HG03469 (cell line): ENCODE measurements around the gene SSC5D.
"Not testable (repeated sequence)": the region's sequence is repeated elsewhere in the genome, so short reads cannot be mapped to it uniquely, and the experiment has no call there.

Experiments used
- ATAC-seq: cut with Tn5 transposase; IDR thresholded peaks from one replicate; pipeline ENCODE4 v1.9.1; 2021; ENCODE audit warnings: mild to moderate bottlenecking, moderate library complexity, moderate number of reproducible peaks; ENCODE audit not compliant: unreplicated experiment

Gene SSC5D

DNA sequence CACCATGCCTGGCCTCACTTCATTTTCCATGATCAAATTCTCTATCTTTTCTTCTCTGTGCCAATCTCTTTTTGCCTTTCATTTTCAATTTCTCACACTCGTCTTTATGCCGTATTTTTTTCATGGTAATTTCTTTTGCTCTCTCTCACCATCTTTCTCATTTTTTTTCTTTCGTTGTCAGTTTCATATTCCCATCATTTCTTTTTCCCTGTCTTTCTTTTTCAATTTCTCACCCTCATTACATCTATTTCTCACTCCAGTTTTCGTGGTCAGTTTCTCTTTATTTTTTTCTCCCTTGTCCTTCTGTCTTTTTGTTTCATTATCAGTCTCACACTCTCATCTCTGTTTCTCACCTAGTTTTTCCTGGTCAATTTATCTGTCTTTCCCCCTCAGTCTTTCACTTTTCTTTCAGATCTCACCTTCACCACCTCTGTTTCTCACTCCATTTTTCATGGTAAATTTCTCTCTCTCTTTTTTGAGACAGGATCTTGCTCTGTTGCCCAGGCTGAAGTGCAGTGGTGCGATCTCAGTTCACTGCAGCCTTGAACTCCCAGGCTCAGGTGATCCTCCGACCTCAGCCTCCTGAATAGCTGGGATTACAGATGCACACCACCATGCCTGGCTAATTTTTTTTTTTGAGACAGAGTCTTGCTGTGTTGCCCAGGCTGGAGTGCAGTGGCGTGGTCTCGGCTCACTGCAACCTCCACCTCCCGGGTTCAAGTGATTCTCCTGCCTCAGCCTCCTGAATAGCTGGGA is 14.1 kb downstream of the SSC5D start:
- no peak for ATAC-seq

GRCh38 chr19:55503157-55503501 is 14.9 kb downstream of the SSC5D start:
- no peak for ATAC-seq

DNA sequence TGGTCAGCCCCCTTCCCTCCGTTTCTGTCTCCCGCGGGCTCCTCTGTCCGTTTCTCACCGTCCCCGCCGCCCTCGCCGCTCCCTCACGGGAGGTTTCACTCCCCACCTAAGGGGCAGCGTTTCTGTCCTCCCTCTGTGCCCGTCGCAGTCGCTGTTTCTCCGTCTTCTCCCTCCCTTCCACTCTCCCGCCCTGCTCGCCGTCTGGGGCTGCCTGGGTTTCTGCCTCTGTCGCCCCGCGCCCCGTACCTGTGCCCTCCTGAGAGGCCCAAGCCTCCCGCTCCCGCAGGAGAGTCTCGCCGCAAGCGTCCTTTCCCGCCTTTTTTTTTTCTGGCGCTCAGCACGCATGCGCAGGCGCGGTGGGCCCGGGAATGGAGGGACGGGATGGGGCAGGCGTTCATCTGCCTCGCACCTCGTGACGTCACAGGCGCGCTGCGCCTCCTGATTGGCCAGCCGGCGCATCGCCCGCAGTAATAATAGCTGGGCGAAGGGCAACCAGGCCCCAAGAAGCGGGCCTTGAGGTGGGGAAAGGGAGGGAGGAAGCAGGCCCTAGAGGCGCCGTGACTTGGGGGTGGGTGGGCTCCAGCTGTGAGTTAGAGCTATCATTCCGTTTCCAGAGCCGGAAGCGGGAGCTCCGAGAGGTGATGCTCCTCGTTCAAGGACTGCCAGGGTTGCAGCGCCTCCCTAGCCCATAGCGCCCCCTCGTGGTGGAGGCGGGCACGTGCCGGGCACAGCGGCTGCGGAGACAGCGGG is 15.4 kb downstream of the SSC5D start:
- peak; percentile 88 for ATAC-seq

DNA sequence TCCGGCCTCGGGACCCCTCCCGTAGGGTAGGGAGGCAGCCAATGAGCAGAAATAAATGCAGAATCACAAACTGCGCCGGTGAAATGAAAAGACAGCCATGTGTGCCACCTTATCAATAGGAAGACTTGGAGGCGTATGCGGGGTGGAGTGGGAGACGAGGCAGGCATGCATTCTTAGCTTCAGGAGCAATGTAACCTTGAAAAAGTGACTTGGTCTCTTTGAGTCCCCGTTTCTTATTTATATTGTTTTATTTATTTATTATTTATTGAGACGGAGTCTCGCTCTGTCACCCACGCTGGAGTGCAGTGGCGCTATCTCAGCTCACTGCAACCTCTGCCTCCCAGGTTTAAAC is 16.0 kb downstream of the SSC5D start:
- no peak for ATAC-seq

- ATAC-seq: no peak
Measured at GRCh38 chr19:55504981-55505380, 16.7 kb downstream of the SSC5D start.

DNA sequence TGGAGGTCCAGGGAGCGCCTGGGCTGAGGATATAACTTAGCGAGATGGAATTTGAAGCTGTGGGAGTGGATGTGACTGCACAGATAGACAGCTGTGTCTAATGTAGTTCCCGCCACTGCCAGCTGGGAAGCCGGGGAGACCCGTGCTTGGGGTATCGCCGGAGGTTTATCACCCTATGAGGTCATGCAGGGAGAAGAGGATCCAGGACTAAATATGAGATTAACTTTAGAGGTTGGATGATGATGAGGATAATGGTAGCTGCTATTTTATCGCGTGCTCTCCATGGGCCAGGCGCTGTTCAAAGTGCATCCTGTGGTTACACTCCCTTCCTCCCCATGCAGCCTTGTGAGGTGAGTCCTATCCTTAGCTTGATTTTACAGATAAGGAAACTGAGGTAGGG is 19.9 kb downstream of the SSC5D start:
- ATAC-seq: no peak

DNA sequence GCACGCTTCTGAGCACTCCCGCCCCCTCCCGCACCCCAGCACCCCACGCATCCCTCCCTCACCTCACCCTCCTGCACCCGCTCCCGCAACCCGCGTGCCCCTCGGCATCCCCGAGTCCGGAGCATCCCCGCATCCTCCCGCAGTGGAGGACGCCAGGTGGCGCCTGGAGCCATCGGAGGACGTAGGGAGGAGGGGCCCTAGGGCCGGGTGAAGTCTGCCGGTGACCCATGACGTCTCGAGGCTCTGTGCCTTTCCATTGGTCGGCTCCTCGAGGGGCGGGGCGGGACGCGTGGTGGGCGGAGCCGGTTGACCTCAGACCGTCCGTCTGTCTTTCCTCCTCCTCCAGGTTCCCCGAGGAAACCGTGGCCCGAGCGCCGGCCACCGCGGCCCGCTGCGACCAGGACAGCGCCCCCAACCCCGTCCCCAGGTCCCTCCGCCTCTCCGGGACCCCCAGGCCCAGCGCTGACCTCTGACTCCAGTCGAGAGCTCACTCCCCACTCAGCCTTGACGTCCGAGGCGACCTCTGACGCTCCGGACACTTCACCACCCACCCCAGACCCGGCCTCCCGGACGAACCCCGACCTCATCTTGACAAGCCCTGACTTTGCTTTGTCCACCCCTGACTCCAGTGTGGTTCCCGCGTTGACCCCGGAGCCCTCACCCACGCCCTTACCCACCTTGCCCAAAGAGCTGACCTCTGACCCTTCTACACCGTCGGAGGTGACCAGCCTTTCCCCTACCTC is 28.8 kb downstream of the SSC5D start:
- ATAC-seq: peak; percentile 94

GRCh38 chr19:55519451-55520311 is 31.4 kb downstream of the SSC5D start:
- no peak for ATAC-seq

GRCh38 chr19:55520691-55521292 is 32.6 kb downstream of the SSC5D start:
- ATAC-seq: no peak

- ATAC-seq: no peak
Measured at GRCh38 chr19:55525289-55526101, 37.3 kb downstream of the SSC5D start.

DNA sequence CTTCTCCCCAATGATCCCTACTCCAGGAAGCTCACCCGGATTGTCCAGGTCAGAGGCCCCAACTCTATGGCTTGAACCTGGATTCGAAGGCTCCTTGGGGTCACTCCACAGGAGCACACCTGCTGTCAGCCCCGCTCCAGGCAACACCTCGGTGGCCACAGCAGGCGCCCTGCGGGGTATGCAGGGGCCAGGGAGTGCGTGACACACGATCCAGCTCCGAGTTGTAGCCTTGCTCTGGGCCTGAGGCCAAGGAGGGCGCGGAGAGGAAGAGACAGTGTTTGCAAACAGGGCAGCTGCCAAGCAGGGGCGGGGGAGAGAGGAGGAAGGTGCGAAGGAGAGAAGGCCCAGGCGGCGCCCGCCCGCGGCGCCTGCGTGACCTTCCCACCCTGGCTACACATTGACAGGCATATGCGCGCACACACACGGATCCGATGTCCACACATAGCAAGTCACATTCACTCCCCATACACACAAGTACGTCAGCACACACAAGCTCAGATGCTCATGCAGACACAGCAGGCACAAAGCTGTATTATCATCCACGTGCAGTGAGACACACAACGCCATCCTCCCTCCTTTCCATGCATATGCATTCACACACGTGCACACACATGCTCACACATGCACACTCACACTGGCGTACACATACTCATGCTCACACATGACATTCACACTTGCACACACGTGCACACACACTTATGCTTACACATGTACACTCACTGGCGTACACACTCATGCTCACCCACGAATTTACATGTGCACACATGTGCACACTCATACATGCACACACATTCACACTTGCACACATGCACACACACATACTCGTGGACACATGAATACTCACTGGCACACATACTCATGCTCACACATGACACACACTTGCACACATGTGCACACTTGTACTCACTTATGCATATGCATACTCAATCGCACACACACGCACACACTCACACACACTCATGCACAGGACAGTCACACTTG is 38.3 kb downstream of the SSC5D start:
- ATAC-seq: no peak

DNA sequence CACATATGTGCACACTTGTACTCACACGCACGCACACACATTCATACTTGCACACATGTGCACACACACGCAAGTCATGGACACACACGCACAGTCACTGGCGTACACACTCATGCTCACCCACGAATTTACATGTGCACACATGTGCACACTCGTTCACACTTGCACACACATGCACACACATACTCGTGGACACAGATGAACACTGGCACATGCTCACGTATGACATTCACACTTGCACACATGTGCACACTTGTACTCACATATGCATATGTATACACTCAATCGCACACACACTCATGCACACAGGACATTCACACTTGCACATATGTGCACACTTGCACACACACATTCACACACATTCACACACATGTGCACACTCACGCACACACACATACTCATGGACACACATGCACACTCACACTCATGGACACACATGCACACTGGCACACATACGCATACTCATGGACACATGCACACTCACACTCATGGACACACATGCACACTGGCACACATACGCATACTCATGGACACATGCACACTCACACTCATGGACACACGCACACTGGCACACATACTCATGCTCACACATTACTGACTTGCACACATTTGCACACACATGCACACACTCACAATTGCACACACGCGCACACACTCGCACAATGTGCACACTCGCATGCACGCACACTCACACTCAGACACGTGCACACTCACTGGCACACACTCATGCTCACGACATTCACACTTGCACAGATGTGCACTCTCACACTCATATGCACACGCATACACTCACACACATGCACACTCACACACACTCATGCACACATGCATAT is 39.2 kb downstream of the SSC5D start:
- ATAC-seq: no peak

DNA sequence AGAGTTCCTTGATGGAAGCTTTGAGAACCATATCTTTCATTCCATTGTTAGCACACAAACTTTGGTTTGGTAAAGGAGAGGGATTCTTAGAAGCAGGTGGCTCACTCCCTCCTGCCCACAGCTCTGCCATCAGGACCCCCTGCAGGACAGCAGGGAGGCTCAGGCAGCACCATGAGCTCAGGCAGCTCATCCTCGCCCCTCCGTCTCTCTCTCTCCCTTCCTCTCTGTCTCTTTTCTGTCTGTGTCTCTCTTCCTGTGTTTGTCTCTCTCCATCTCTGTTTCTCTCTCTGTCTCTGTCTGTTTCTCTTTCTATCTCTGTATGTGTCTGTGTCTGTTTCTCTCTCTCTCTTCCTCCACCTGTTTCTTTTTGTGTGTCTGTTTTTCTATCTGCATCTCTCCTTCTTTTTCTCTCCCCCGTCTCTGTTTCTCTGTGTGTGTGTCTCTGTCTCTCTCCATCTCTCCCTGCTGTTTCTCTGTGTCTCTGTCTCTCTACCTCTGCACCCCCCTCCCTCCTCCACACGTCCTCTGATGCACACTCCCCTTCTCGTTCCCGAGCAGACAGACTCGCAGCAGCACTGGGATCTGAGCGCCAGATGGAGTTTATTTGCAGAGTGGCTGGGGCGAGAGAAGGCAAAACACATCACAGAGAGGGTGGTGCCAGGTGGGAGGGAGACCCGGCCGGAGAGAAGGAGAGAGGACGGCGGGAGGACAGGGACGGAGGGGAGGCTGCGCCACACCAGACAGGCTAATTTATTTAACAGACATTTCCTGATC is 40.0 kb downstream of the SSC5D start:
- no peak for ATAC-seq

DNA sequence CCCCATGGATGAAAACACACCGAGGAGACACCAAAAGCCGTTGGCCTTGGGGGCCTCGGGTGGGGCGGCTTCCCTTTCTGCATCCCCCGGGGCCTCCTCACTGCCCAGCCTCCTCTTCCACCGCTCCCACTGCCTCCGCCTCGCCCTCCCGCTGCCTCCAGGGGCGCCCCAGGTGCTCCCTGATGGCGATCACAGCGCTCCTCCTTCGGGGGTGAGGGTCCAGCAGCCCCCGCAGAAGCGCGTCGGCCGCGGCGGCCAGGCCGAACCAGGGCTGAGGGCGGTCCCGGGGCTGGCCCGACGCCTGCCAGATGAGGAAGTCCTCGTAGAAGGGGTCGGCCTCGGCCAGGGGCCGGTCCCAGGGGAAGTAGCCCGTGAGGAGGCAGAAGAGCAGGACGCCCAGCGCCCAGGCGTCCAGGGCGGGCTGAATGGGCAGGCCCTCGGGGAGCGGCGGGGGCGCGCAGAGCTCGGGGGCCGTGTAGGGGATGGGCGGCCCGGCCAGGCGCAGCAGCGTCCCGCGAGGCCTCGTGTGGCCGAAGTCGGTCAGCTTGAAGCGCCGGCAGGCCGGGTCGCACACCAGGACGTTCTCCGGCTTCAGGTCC is 41.5 kb downstream of the SSC5D start:
- no peak for ATAC-seq

- ATAC-seq: no peak
Measured at GRCh38 chr19:55530996-55531395, 42.8 kb downstream of the SSC5D start.

- ATAC-seq: not testable (repeated sequence)
Measured at GRCh38 chr19:55534280-55534679, 46.0 kb downstream of the SSC5D start.
